ENCODE measurements around the gene ATG10. TPM values are rescaled to one million over a fixed set of nuclear protein-coding genes. Genes with fewer than 3 reads are reported as not detected.

The ATG10 gene
- total RNA-seq = 4.7 and 7.0 TPM in 2 replicates

DNA sequence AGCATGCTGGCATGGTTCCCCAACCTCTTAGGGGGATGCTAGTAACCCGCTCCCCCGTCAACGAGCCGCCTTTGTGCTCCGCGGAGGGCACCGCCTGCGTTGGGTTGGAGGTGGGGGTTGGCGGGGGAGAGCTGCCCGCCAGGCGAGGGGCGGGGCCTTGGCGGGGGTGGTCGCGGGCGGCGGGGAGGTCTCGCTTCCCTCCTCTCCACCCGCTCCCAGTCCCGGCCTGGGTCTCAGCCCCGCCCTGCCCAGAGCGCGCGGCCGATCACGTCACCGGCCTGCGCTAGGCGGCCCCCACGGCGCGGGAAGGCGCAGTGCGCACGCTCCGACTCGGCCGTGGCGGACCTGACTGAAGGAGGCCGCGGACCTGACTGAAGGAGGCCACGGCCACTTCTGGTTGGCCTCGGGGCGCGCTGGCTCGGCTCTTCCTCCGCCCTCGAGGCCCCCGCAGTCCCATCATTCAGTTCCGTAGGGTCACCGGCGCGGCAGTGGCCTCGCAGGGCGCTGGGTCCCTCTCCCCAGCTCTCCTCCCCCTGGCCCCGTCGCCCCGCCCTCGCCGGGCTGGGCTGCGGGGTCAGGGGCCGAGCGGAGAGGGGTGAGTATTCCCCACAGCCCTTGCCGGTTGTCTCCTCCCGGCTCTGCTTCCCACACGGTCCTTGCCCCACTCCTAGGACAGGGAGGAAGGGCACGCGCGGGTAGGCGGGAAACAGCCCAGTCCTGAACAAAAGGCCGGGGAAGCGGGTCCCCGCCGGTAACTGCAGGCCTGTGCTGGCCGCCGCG lies at the start of gene ATG10:
Gene ATG10 (plus strand): TSS at position 312 of the 780 bp plus-strand sequence. CDS start 15,548 bp downstream, outside the sequence.

DNA sequence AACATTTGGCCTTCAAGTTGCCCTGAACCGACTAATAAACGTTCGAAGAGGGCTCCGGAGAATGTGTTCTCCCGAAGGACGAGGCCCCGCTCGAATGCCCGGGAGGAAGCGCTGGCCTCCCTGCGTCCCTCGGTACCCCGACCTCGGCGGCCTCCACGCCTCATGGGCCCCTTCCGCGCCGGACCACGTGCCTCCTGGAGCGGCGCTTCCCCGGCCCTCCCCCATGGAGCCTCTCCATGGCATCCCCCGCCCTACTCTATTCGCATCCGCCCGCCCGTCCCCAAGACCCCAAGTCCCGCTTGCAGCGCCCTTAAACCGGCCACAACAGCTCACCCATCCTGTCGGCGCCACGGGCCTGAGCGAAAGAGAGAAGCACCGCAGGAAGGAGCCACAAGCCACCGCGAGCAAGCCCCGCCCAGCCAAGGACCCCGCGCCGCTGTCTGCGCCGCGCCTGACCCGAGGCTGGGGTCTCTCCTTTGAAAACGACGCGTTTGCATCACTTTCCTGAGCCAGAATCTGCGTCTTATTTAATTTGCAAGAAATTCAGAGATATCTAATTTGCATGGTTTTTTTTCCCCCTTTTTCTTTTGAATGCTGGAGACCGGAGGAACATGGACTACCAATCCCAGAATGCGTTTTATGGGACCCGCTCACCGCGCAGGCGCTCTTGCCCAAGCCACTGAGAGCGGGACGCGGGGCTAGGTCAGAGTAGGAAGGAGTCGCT lies 306.3 kb downstream of the ATG10 start, which contains the start of gene RPS23:
Gene RPS23 (minus strand): TSS at position 368 of the 724 bp plus-strand sequence. CDS start 31 bp downstream, at position 337.

Other genes starting within 250 kb of the ATG10 start
- gene SSBP2, start 220.9 kb upstream of the ATG10 start, total RNA-seq = 4.9 and 13.5 TPM in 2 replicates